ENCODE results near the gene ZSWIM3.
A peak's percentile ranks its signal among the peaks of the same experiment; 100 is the strongest.

The ZSWIM3 gene

DNA sequence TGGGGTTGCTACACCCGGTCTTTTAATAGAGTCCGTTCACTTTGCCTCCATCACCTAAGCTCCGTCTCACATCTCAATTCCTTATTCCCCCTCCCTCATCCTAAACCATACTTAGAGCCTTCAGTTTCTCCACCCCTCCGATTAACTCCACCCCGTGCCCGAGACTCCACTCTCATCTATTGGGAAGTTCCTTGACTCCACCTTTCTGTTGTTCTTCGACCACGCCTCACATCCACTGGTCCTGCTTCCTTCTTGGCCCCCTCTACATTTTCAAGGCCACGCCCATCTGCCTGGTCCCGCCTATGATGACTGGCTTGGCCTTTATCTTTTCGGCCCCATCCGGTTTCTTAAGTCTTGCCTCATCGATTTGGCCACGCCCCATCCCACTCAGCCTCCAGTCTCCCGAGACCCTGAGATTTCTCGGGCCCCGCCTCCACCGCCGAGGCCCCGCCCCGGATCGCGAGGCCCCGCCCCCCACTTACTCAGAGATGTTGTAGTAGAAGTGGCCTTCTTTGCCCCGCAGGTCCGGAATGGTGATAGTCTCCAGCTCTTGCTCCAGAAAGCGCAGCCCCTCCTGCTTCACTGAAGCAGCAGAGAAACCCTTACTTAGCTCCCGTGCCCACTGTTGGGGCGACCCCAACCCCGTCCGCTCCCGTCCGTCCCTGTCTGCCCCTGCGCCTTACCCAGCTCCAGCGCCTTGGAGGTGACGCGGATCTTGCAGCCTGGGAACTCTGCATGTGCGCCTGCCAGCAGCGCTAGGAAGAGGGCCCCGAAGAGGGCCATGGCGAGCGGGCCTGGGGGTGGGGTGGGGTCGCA, 53.5 kb downstream of the ZSWIM3 start:
- DNase-seq = peak; percentile 89

DNA sequence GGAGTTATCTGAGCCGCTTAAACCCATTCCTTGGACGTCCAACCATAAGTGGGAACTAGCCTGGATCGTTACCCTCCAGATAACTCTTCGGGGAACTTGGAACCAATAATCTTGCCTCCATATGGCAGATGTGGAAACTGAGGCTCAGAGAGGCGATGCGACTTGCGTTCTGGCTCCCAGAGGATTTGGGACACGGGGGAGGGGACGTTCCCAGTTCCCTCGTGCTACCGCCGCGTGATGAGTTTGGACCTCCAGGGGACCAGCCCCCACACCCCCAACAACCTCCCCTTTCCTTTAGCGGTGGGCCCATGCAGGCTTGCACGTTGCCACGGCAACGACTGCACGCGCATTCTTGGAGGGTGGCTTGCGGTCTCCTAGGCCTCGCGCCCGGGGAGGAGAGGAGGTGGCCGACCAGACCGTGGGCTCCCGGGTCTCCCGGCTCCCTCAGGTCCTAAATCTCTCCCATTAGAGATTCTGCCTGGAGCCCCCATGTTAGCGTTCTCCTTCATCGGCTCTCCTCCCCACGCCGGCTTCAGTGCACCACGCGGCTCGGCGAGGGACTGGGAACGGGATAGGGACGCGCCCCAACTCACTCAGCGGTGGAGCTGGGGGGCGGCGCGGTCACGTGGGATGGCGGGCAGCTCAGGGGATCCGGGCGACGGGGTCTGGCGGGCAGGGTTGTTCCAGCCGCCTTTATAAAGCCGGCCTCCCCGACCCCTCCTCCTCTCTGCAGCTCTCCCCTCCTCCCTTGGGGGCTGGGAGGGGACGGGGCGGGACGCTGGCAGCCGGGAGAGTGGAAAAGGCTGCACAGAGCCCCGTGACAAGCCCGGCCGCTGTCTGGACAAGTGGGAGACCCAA, 54.3 kb downstream of the ZSWIM3 start, which contains the start of gene PLTP:
PLTP (minus strand) TSS at position 670 of the 858 bp plus-strand sequence. CDS start 703 bp downstream, outside the sequence.
- peak; percentile 48 for DNase-seq

DNA sequence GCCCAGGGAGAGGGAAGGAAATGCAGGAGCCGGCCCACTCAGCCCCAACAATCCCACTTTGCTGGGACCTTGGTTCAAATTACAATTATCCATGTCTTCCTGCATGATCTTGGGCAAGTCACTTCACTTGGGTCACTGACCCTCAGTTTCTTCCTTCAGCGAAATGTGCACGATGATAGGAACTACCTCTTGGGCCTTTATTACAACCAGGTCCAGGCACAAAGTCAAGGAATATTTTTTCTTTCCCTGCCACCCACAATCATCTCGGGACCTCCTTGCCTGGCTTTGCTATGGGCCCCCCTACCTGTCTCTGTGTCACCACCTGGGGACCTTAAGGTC, 54.9 kb downstream of the ZSWIM3 start:
- DNase-seq = no peak

DNA sequence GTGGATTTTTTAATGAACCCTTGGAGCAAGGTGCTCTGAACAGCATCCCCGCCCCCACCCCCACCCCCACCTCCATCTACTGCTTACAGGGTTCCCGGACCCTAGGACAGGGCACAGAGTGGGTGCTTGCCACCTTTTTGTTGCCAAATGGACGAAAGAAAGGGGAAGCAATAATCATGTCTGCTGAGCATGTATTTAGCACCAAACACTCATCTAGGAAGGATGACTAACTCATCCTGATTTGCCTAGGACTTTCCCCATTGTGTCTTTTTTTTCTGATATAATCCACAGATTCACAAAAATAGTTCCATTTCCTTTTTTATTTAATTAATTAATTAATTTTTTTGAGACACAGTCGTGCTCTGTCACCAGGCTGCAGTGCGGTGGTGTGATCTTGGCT, 55.7 kb downstream of the ZSWIM3 start:
- DNase-seq = no peak

DNA sequence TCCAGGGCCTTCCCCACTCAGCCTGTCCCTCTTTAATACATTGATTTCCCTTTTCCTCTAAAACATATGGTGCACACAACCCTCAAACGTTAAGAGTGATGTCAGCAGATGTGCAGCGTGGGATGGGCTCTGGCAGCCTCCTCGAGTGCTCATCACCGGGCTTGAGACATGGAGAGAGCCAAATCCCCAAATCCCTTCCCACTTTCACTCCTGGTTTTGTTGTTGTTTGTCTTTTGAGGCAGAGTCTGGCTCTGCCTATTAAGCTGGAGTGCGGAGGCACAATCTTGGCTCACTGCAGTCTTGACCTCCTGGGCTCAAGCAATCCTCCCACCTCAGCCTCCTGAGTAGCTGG, 60.4 kb downstream of the ZSWIM3 start:
- DNase-seq = no peak

DNA sequence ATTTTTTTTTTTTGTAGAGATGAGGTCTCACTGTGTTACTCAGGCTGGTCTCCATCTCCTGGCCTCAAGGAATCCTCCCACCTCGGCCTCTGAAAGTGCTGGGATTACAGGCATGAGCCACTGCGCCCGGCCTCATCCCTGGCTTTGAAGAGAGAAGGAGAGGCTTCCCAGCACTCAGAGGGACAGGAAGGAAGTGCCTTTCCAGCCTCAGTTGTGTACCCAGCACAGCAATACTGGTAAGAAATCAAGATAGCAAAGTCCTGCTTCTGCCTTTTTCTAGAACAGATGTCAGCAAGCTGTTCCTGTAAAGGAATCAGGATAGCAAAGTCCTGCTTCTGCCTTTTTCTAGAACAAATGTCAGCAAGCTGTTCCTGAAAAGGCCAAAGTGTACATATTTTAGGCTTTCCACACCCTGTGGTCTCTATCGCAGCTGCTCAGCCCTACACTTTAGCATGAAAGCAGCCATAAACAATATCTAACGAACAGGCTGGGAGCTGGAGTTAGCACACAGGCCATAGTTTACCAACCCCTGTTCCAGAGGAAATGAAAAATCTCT, 60.8 kb downstream of the ZSWIM3 start:
- no peak for DNase-seq

DNA sequence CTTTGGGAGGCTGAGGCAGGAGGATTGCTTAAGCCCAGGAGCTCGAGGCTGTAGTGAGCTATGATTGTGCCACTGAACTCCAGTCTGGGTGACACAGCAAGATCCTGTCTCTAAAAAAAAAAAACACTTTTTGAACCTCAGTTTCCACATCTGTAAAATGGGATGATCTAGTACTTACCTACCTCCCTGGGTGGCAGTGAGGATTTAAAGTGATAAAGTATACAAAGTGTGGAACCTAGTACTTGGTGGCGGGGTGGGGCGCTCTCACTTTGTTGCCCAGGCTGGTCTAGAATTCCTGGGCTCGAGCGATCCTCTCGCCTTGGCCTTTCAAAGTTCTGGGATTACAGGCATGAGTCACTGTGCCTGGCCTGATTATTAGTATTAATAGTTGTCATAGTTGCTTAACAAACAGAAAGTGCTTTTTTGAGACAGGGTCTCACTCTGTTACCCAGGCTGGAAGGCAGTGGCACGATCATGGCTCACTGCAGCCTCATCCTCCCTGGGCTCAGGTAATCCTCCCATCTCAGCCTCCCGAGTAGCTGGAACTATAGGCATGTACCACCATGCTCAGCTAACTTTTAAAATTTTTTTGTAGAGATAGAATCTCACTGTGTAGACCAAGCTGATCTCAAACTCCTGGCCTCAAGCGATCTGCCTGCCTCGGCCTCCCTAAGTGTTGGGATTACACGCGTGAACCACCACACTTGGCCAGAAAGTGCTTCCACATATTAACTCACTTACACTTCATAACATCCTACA, 61.5 kb downstream of the ZSWIM3 start:
- no peak for DNase-seq

DNA sequence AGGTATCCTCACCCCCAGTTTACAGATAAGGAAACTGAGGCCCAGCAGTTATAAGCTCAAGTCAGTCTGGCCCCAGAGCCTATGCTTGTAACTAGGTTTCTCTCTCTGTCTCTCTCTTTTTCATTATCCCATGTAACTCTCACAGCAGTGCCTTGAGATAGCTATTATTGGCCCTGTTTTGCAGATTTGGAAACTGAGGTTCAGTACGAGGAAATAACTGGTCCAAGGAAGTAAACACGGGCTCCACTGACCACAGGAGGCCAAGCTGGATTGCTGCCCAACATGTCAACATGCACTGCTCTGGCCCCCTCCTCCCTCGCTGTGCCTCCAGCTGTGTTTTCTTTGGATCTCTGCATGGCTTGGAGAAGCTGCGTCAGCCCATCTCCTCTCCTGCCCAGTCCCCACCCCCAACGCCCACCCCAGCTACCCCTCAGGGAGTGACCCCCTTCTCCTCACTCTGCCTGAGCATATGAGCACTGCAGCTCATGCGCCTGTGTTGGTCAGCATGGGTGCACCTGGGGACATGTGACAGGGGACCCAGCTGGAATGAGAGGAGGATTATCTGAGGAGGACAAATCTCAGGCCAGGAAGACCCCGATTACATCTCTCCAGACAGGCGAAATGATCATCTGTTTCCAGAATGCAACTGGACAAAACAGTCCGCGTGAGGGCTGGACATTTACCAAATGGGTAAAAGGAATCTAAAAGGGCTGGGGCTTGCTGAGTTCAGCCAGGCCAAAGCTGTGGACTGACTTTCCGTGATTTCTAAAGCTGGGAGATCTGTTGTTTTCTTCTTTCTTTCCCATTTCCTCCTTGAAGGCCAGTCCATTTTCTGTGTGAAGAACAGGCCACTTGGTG, 62.4 kb downstream of the ZSWIM3 start:
- no peak for DNase-seq

DNA sequence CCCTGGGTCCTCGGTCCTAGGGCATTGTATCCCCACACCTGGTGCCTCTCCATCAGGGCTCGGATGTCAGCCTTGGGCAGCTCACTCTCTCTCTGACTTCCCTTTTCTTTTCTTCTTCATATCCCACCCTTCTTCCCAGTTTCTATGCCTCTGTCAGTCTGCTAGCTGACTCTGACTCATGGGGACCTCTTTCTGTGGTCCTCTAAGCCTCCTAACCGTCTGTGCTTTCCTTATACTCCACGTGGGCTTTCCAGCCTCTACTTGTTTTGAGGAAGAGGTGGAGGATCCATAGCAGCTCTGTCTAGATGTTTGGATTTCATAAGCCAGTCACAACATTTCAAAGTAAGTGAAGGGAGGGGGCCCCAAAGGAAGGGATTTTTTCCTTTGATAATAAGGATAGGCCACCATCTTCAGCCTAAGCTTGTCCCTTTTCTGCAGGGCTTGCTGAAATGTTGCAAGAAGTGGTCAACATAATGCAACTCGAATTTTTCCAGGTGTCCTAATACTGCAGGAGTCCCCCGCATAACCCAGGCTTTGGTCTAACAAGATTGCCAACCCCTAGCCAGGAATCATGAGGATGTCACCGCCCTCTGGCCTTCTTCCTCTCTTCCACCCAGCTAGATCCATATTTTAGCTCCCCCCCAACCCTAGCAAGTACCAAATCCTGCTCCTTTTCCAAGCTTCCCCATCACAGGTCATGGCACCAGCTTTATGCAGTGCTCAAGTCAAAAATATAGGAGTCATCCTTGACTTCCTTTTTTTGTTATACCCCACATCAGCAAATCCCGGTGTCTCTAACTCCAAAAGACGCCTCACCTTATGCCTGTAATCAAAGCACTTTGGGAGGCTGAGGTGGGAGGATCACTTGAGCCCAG, 63.3 kb downstream of the ZSWIM3 start:
- no peak for DNase-seq

DNA sequence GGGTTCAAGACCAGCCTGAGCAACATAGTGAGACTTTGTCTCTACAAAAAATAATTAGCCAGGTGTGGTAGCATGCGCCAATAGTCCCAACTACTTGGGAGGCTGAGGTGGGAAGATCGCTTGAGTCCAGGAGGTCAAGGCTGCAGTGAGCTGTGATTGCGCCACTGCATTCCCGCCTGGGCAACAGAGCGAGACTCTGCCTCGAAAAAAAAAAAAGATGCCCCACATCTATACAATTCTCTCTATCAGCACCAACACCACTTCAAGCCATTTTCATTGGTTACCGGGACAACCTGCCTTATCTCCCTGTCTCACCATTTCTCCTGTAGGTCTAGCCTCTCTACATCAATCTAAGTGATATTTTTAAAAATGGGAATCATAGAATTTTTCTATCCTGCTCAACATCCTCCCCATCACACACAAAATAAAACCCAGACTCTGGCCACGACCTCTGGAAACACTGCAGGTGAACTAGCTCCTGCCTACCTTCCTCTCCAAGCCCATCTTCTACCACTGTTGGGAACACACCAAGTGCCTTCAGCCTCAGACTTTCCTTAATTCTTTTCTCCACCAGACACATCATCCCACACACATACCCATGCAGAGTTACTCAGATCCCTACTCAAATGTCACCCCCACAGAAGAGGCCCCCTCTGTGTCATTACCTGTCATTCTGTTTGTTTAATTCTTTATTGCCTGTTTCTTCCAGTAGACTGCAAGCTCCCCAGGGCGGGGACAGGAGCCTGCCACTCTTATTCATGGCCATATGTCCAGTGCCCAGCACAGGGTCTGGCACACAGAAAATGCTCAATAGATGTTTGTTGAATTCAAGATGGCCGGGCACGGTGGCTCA, 64.1 kb downstream of the ZSWIM3 start:
- DNase-seq = no peak

DNA sequence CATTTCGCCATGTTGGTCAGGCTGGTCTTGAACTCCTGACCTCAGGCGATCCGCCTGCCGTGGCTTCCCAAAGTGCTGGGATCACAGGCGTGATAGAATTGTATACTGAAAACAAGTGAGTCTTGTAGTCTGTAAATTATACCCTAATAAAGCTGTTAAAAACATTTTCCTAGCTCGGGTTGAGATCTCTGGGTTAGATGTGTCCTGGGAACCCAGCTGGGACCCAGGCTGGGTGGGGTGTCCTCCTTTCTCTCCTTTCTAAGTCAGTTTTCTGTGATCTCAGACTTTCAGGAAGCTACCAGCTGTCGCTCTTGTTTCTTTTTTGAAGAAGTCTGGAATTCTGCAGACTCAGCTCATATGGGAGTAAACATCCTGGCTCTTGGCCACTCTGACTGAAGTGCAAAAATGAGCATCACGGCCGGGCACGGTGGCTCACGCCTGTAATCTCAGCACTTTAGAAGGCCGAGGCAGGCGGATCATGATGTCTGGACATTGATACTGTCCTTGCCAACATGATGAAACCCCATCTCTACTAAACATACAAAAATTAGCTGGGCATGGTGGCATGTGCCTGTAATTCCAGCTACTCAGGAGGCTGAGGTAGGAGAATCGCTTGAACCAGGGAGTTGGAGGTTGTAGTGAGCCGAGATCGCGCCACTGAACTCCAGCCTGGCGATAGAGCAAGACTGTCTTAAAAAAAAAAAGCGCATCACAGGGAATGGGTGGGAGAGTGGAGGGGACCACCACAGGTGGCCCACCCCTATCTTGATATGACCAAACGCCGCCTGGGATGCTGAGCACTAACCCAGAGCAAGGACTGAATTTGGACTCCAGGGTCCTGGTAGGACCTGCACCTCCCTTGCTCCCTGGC, 67.2 kb downstream of the ZSWIM3 start:
- no peak for DNase-seq

DNA sequence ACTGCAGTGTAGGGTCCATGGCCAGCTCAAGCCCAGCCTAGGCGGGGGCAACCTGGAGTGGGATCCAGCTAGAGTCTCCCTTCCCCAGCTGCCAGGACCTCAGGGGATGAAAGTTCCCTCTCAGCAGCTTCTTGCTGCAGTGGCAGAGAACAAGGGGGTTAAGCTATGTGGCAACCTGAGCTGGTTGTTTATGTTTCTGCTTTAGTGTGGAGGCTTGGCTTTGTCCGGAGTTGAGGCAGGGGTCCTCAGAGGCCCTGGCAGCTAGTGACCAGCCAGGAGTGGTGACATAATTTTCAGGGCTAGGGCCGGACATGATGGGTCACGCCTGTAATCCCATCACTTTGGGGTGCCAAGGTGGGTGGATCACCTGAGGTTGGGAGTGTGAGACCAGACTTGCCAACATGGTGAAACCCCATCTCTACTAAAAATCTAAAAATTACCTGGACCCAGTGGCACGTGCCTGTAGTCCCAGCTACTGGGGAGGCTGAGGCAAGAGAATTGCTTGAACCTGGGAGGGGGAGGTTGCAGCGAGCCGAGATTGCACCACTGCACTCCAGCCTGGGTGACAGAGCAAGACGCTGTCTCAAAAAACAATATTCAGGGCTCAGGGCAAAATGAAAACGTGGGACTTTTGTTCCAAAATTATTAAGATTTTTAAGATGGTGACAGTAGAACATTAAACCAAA, 68.5 kb downstream of the ZSWIM3 start:
- no peak for DNase-seq

DNA sequence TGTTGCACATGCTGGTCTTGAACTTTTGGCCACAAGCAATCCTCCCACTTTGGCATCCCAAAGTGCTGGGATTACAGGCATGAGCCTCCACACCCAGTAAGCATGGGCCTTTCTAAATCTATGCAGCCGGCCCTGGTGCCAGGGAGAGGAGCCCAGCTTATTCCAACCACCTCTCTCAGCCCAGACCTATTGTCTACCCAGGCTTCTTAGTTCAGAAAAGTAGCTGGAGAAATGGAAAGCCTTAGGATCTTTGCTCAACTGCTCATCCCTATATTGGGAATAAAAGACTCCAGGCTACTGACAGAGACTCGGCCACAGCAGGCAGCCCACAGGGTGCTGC, 69.3 kb downstream of the ZSWIM3 start:
- DNase-seq = no peak

DNA sequence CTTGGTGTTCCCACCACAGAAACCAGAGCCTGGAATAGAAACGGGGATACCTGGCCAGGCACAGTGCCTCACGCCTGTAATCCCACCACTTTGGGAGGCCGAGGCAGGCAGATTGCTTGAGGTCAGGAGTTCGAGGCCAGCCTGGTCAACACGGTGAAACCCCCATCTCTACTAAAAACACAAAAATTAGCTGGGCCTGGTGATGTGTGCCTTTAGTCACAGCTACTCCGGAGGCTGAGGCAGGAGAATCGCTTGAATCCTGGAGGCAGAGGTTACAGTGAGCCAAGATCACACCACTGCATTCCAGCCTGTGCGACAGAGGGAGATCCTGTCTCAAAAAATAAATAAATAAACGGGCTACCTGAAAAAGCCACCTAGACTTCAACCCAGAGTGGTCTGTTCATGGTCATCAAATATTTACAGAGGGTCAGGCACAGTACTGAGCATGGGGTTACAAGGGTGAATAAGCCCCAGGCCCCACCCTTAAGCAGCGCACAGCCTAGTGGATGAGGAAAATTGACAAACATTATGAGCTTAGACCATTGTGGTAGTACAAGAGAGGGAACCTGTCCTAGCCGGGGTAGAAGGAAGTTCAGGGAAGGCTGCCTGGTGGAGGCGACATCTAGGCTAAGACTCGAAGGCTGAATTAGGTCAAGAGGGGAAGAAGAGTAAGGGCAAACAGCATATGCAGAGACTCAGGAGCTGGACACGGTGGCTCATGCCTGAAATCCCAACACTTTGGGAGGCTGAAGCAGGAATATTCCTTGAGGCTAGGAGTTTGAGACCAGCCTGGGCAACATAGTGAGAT, 69.9 kb downstream of the ZSWIM3 start:
- DNase-seq = no peak

Measured in NCI-H345 (cell line).